MCF 10A (cell line): ENCODE measurements around the gene TMOD1. TPM values are rescaled to one million over a fixed set of nuclear protein-coding genes. Genes with fewer than 3 reads are reported as not detected.

Source experiments
- BruUV-seq: library from RNA; stranded (reverse); fragments of 400-500 nt; replicated peaks from 2 replicates; lab custom pipeline; 2021; lab: Mats Ljungman, UMichigan
- CTCF ChIA-PET: fragments of 300-600 bp; sonication (Branson Sonifier 250); formaldehyde crosslinking; extraction: SDS; loops from one replicate; lab custom pipeline; 2021; ENCODE audit warnings: antibody characterized with exemption, inconsistent platforms; lab: Yijun Ruan, JAX
- POLR2A ChIA-PET: fragments of 300-600, 350-650 bp; sonication (Branson Sonifier 250); formaldehyde crosslinking; extraction: SDS; loops from one replicate; lab custom pipeline; 2020; ENCODE audit warnings: antibody characterized with exemption, inconsistent platforms; lab: Yijun Ruan, JAX
- DNase-seq: peaks from one replicate; pipeline ENCODE4 v3.0.0-alpha.2; 2018; ENCODE audit not compliant: unreplicated experiment
- H3K27ac Mint-ChIP-seq: one replicate; pipeline ENCODE4 v1.8.0; 2022; ENCODE audit warnings: mild to moderate bottlenecking, low read depth, mixed read lengths; ENCODE audit not compliant: unreplicated experiment
- H3K27me3 Mint-ChIP-seq: one replicate; pipeline ENCODE4 v1.8.0; 2022; ENCODE audit warnings: mixed read lengths; ENCODE audit not compliant: insufficient read depth, unreplicated experiment
- H3K36me3 Mint-ChIP-seq: one replicate; pipeline ENCODE4 v1.8.0; 2022; ENCODE audit warnings: mild to moderate bottlenecking, moderate library complexity, mixed read lengths; ENCODE audit not compliant: insufficient read depth, unreplicated experiment
- H3K4me1 Mint-ChIP-seq: one replicate; pipeline ENCODE4 v1.8.0; 2022; ENCODE audit warnings: mixed read lengths; ENCODE audit not compliant: insufficient read depth, unreplicated experiment
- H3K4me3 Mint-ChIP-seq: one replicate; pipeline ENCODE4 v1.8.0; 2022; ENCODE audit warnings: mild to moderate bottlenecking, moderate library complexity, mixed read lengths; ENCODE audit not compliant: unreplicated experiment
- H3K9me3 Mint-ChIP-seq: one replicate; pipeline ENCODE4 v1.8.0; 2022; ENCODE audit warnings: mixed read lengths; ENCODE audit not compliant: unreplicated experiment
- intact Hi-C: fragments of 100-400 bp; cut with micrococcal nuclease; formaldehyde crosslinking; loops from 2 replicates; pipeline ENCODE4 v1.14.1; 2022
- total RNA-seq: library from RNA; stranded (reverse); gene quantifications from 2 replicates; pipeline ENCODE4 v1.2.3, GENCODE V29; 2022
- TF ChIP-seq, protein P1 (sequence below): fragments of 200-600 bp; IDR thresholded peaks from one replicate; pipeline ENCODE4 v1.8.0; 2022; ENCODE audit warnings: antibody characterized with exemption, mild to moderate bottlenecking; ENCODE audit not compliant: unreplicated experiment

Gene TMOD1
- total RNA-seq, 1 experiment from 2014 or later = 0.26 TPM

DNA sequence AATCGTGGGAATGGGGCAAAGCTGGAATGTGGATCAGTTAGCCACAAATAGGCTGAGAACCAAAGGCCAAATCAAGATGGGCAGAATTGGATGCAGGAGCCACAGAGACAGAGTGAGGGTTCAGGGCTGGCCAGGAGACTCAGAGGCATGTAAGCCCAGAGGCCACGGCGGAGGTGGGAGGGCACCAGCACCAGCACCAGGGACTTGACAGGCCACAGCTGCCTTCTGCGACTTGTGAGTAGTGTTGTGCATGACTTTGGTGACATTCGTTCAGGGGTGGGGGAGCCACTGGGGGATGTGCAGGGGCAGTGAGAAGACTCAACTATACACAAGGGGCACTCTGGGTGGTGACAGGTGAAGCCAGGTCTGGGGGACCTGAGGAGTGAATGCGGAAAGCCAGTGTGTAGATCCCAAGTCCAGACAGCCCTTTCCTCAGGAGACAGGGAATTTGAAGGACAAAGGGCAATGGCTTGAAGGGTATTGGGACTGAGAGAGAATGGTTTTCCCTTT, 53.2 kb downstream of the TMOD1 start:
- H3K36me3 Mint-ChIP-seq = no peaks in the 10 kb centered on the region
- CTCF ChIA-PET = interaction anchor here (1.2 kb wide), 1 partner anchor 86 kb away, joined by 4 read pairs; no protein-coding TSS in a partner anchor
- peaks cover 7% of the 10 kb centered on the region for H3K4me1 Mint-ChIP-seq
- DNase-seq = no peak
- peaks cover 36% of the 10 kb centered on the region for H3K27me3 Mint-ChIP-seq
- H3K9me3 Mint-ChIP-seq = no peaks in the 10 kb centered on the region
- TF ChIP-seq, protein P1, sequence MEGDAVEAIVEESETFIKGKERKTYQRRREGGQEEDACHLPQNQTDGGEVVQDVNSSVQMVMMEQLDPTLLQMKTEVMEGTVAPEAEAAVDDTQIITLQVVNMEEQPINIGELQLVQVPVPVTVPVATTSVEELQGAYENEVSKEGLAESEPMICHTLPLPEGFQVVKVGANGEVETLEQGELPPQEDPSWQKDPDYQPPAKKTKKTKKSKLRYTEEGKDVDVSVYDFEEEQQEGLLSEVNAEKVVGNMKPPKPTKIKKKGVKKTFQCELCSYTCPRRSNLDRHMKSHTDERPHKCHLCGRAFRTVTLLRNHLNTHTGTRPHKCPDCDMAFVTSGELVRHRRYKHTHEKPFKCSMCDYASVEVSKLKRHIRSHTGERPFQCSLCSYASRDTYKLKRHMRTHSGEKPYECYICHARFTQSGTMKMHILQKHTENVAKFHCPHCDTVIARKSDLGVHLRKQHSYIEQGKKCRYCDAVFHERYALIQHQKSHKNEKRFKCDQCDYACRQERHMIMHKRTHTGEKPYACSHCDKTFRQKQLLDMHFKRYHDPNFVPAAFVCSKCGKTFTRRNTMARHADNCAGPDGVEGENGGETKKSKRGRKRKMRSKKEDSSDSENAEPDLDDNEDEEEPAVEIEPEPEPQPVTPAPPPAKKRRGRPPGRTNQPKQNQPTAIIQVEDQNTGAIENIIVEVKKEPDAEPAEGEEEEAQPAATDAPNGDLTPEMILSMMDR = no peak
- POLR2A ChIA-PET = no interaction called here
- H3K4me3 Mint-ChIP-seq = no peak overlapping the region
- H3K27ac Mint-ChIP-seq = no peak overlapping the region
- no TSS peak for BruUV-seq
- intact Hi-C loops = no loop called here

DNA sequence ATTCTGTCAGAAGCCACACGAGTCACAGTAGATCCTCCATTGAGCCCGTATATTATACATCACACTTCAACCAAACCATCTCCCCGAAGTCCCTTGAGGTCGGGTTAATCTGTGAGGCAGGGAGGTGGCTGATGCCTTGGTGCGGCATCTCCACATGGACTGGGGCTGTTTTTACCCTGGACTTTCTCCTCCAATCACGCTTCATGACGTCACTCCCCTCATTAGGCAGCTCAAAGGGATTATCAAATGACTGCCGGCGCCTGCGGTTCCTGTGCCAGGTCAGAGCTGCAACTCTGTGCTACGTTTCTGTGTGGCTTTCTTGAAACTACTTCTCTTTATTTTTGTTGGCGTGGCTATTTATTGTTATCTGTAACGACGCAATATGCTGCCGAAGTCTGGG, 53.7 kb downstream of the TMOD1 start:
- BruUV-seq = no TSS peak
- H3K27ac Mint-ChIP-seq = no peak overlapping the region
- DNase-seq = no peak
- ChIA-PET POLR2A (no interaction called here), CTCF (interaction anchor here (0.8 to 1.2 kb wide), 2 partner anchors 43 to 87 kb away, joined by 3 to 4 read pairs; no protein-coding TSS in a partner anchor)
- peaks cover 7% of the 10 kb centered on the region for H3K4me1 Mint-ChIP-seq
- H3K27me3 Mint-ChIP-seq = peaks cover 36% of the 10 kb centered on the region
- H3K36me3 Mint-ChIP-seq = no peaks in the 10 kb centered on the region
- H3K4me3 Mint-ChIP-seq = no peak overlapping the region
- no peaks in the 10 kb centered on the region for H3K9me3 Mint-ChIP-seq
- TF ChIP-seq, protein P1 = no peak
- intact Hi-C loops = no loop called here

DNA sequence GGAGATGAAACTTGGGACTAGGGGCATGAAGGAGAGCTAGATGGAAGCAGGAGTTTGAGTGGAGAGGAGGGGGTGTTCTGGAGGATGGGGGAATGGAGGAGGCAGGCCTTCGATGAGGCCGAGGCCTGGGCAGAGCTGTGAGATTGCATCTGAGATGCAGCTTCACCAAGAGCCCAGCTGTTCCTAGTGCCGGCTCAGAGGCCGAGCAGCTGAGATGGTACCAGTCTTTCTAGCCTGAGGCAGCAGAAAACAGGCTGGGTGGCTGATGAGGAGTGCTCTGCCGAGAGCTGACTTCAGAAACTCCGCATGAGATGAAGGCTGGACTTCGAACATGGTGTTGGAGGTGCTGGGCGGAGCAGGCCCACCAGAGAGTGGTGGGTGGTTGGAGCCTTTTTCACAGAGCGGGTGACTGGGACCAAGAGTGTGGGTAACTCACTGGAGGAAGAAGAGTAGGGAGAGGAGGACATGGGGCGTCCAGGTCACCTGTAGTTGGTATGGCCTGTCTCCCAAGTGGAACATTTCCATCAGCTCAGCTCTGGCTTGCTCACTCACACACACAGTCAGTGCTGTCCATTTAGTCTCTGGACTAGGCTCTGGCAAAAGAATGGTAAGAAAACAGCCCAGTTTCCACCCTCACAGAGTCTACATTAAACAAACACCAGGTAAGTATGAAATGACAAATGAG, 54.7 kb downstream of the TMOD1 start:
- ChIA-PET POLR2A (no interaction called here), CTCF (interaction anchor here (0.6 to 1.2 kb wide), 3 partner anchors 38 to 88 kb away, joined by 3 to 4 read pairs (median 3); no protein-coding TSS in a partner anchor)
- DNase-seq = no peak
- H3K27me3 Mint-ChIP-seq = peaks cover 37% of the 10 kb centered on the region
- no TSS peak for BruUV-seq
- intact Hi-C loops = no loop called here
- peak overlapping the region; percentile 53 for H3K27ac Mint-ChIP-seq
- no peaks in the 10 kb centered on the region for H3K36me3 Mint-ChIP-seq
- TF ChIP-seq, protein P1 = no peak
- peaks cover 7% of the 10 kb centered on the region for H3K4me1 Mint-ChIP-seq
- no peaks in the 10 kb centered on the region for H3K9me3 Mint-ChIP-seq
- H3K4me3 Mint-ChIP-seq = no peak overlapping the region

DNA sequence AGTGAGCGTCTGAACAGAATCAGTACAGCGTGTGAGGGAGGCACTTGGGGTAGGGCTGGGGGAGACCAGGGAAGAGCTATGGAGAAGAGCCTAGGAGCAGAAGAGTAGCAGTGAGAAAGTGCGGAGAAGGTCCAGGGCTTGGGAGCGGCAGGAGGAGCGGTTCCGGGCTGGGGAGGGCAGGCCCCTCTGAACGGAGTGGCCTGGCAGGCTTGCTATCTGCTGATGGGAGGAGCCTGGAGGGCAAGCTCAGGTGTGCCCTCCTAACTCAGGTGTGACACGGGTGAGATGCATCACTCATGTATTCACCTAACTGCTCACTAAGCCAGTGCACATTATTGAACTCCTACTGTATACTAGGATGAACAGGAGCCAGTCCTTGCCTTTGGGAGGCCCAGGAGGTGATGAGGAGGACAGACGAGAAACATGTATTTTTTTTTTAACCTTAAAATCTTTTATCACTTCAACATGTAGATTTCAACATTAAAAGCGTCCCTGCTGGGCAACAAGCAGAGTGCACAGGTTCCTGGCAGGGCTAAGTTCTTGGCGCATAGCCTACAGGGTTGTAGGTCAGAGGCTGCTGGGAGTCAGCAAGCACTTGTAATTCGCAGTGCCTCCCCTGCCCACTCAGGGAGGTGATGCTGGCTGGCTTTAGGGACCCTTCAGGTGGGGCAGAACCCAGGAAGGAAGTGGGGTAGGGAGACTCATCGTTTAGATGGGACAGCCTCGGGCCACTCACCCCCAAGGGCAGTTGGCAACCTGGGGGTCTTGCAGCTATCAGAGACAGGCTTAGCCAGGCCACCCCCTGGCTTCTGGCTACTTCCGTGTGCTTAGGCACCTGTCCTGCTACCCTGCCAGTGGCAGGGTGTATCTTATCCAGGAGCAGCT, 55.5 kb downstream of the TMOD1 start:
- ChIA-PET CTCF (interaction anchor here (0.6 to 1.8 kb wide), 4 partner anchors 39 to 90 kb away, joined by 3 to 6 read pairs (median 4); no protein-coding TSS in a partner anchor), POLR2A (no interaction called here)
- DNase-seq = peak; percentile 15
- Mint-ChIP-seq H3K4me3 (no peak overlapping the region), H3K9me3 (no peaks in the 10 kb centered on the region), H3K4me1 (peaks cover 7% of the 10 kb centered on the region), H3K27ac (peak overlapping the region; percentile 53), H3K27me3 (peaks cover 43% of the 10 kb centered on the region), H3K36me3 (no peaks in the 10 kb centered on the region)
- intact Hi-C loops = no loop called here
- TF ChIP-seq, protein P1 = no peak
- no TSS peak for BruUV-seq
